H1 (cell line): Measurements from ENCODE around the gene PDXP. TPM values are rescaled to one million over a fixed set of nuclear protein-coding genes. Genes with fewer than 3 reads are reported as not detected.

Experiments
- CTCF ChIA-PET: fragments of 300-600 bp; sonication (Branson Sonifier 250); formaldehyde crosslinking; loops from one replicate; lab custom pipeline; 2021; ENCODE audit not compliant: partially characterized antibody; lab: Charles Lee
- POLR2A ChIA-PET: fragments of 300-600 bp; sonication (Branson Sonifier 250); formaldehyde crosslinking; loops from one replicate; lab custom pipeline; 2021; ENCODE audit warnings: inconsistent platforms; ENCODE audit not compliant: partially characterized antibody; lab: Charles Lee
- DNase-seq, 2 experiments: peaks; one replicate each; pipeline versions ENCODE4 v3.0.0 to v3.0.0-alpha.2; 2010 to 2022; ENCODE audit warnings: low spot score in 2 of 2, low read depth in 1 of 2, mixed read lengths in 1 of 2
- FAIRE-seq: peaks from 2 replicates; lab custom pipeline; 2011; peaks lifted over from hg19 to GRCh38; lab: Jason Lieb, UNC
- H2AFZ ChIP-seq: 2 replicates; pipeline ENCODE4 v1.8.1; 2012; ENCODE audit warnings: low read length, inconsistent platforms
- H2AK5ac ChIP-seq: 2 replicates; pipeline ENCODE4 v1.6.1; 2013; ENCODE audit warnings: low read depth, low read length
- H2BK120ac ChIP-seq: replicated peaks from 2 replicates; pipeline ENCODE3; 2013; ENCODE audit warnings: low read depth, low read length, inconsistent platforms
- H2BK12ac ChIP-seq: 2 replicates; pipeline ENCODE4 v1.6.1; 2013; ENCODE audit warnings: low read depth, low read length
- H2BK15ac ChIP-seq: 2 replicates; pipeline ENCODE4 v1.6.1; 2013; ENCODE audit warnings: low read length
- H2BK20ac ChIP-seq: 2 replicates; pipeline ENCODE4 v1.6.1; 2013; ENCODE audit warnings: low read length
- H2BK5ac ChIP-seq: 2 replicates; pipeline ENCODE4 v1.6.1; 2013; ENCODE audit warnings: low read depth, low read length
- H3K14ac ChIP-seq: 2 replicates; pipeline ENCODE4 v1.6.1; 2013; ENCODE audit warnings: inconsistent platforms; ENCODE audit not compliant: insufficient read length
- H3K18ac ChIP-seq: 2 replicates; pipeline ENCODE4 v1.6.1; 2013; ENCODE audit warnings: low read length; ENCODE audit errors: extremely low read depth
- H3K23ac ChIP-seq: 2 replicates; pipeline ENCODE4 v1.6.1; 2013; ENCODE audit warnings: inconsistent platforms; ENCODE audit not compliant: insufficient read length
- H3K23me2 ChIP-seq: 2 replicates; pipeline ENCODE4 v1.6.1; 2013; ENCODE audit warnings: low read depth, low read length
- H3K27ac ChIP-seq: 2 replicates; pipeline ENCODE4 v1.6.1; 2011; ENCODE audit warnings: low read depth, low read length, inconsistent platforms
- H3K27me3 ChIP-seq, 4 experiments: replicated peaks in 1 of 4; 1 replicate in 1 of 4; 2 replicates in 3 of 4; pipeline versions ENCODE4 v1.6.1 to v1.8.1; 2011 to 2013; ENCODE audit warnings: low read length in 3 of 4, mild to moderate bottlenecking in 3 of 4, inconsistent platforms in 2 of 4, mixed read lengths in 2 of 4, moderate library complexity in 1 of 4; ENCODE audit not compliant: control insufficient read depth in 3 of 4, insufficient read depth in 3 of 4; ENCODE audit errors: extremely low read depth in 1 of 4
- H3K36me3 ChIP-seq, 4 experiments: 2 replicates each; pipeline versions ENCODE4 v1.6.1 to v1.8.1; 2011 to 2013; ENCODE audit warnings: mild to moderate bottlenecking in 4 of 4, low read length in 3 of 4, moderate library complexity in 2 of 4, control low read depth in 1 of 4, inconsistent platforms in 1 of 4; ENCODE audit not compliant: insufficient read depth in 4 of 4, control insufficient read depth in 2 of 4
- H3K4ac ChIP-seq: replicated peaks from 2 replicates; pipeline ENCODE3; 2013; ENCODE audit warnings: low read length, low read depth, mixed read lengths, inconsistent platforms; ENCODE audit not compliant: insufficient read length
- H3K4me1 ChIP-seq, 4 experiments: replicated peaks in 1 of 4; 1 replicate in 1 of 4; 2 replicates in 3 of 4; pipeline versions ENCODE4 v1.6.1 to v1.8.1; 2011 to 2013; ENCODE audit warnings: low read length in 3 of 4, inconsistent platforms in 2 of 4, mixed read lengths in 1 of 4; ENCODE audit not compliant: insufficient read depth in 4 of 4, control insufficient read depth in 3 of 4
- H3K4me2 ChIP-seq, 2 experiments: 2 replicates each; pipeline versions ENCODE4 v1.6.1 to v1.8.1; 2011 to 2013; ENCODE audit warnings: low read depth in 2 of 2, low read length in 2 of 2, control low read depth in 1 of 2, inconsistent platforms in 1 of 2, mild to moderate bottlenecking in 1 of 2; ENCODE audit not compliant: insufficient read depth in 1 of 2
- H3K4me3 ChIP-seq, 4 experiments: fragments of 200-600, 300-600 bp in 1 of 4; sonication (generic), shearing (Covaris generic), sonication (Bioruptor Twin) in 1 of 4; 2 replicates each; pipeline versions ENCODE4 v1.5.1 to v1.8.1; 2011 to 2016; ENCODE audit warnings: low read length in 4 of 4, low read depth in 3 of 4, control low read depth in 2 of 4, inconsistent platforms in 2 of 4, mild to moderate bottlenecking in 2 of 4, mixed read lengths in 1 of 4, moderate library complexity in 1 of 4; ENCODE audit not compliant: insufficient read depth in 2 of 4; ENCODE audit errors: extremely low read depth in 1 of 4
- H3K56ac ChIP-seq: replicated peaks from 2 replicates; pipeline ENCODE3; 2013; ENCODE audit warnings: low read depth, mild to moderate bottlenecking, mixed read lengths, low read length, inconsistent platforms; ENCODE audit not compliant: insufficient read length
- H3K79me1 ChIP-seq: 2 replicates; pipeline ENCODE4 v1.6.1; 2013; ENCODE audit warnings: low read depth, low read length, control low read depth
- H3K79me2 ChIP-seq, 2 experiments: 2 replicates each; pipeline versions ENCODE4 v1.6.1 to v1.8.1; 2012 to 2013; ENCODE audit warnings: low read length in 2 of 2, mild to moderate bottlenecking in 2 of 2, inconsistent platforms in 1 of 2; ENCODE audit not compliant: insufficient read depth in 2 of 2, control insufficient read depth in 1 of 2
- H3K9ac ChIP-seq, 4 experiments: replicated peaks in 1 of 4; 1 replicate in 1 of 4; 2 replicates in 3 of 4; pipeline versions ENCODE4 v1.6.1 to v1.8.1; 2011 to 2013; ENCODE audit warnings: low read depth in 3 of 4, low read length in 3 of 4, control low read depth in 2 of 4, mild to moderate bottlenecking in 2 of 4, moderate library complexity in 2 of 4, inconsistent platforms in 1 of 4; ENCODE audit errors: extremely low read depth in 1 of 4
- H3K9me3 ChIP-seq, 2 experiments: 2 replicates each; pipeline versions ENCODE4 v1.6.1 to v1.8.1; 2012 to 2013; ENCODE audit warnings: mild to moderate bottlenecking in 2 of 2, moderate library complexity in 2 of 2, control low read depth in 1 of 2, inconsistent platforms in 1 of 2, low read depth in 1 of 2, low read length in 1 of 2, mixed read lengths in 1 of 2; ENCODE audit not compliant: insufficient read depth in 2 of 2
- H4K20me1 ChIP-seq, 2 experiments: replicated peaks in 1 of 2; 2 replicates each; pipeline versions ENCODE3 to v1.8.1; 2011 to 2013; ENCODE audit warnings: inconsistent platforms in 2 of 2, low read length in 2 of 2, mild to moderate bottlenecking in 1 of 2; ENCODE audit not compliant: insufficient read depth in 2 of 2, control insufficient read depth in 1 of 2
- H4K5ac ChIP-seq: 2 replicates; pipeline ENCODE4 v1.6.1; 2013; ENCODE audit warnings: low read length, low read depth, mixed read lengths, inconsistent platforms; ENCODE audit not compliant: insufficient read length
- H4K8ac ChIP-seq: 2 replicates; pipeline ENCODE4 v1.8.0; 2013; ENCODE audit warnings: mild to moderate bottlenecking, moderate library complexity, low read length, inconsistent platforms; ENCODE audit not compliant: insufficient read depth; ENCODE audit errors: extremely low read depth
- H4K91ac ChIP-seq: replicated peaks from 2 replicates; pipeline ENCODE3; 2013; ENCODE audit warnings: low read length, mixed read lengths, inconsistent platforms; ENCODE audit not compliant: insufficient read length
- CBX8 ChIP-seq: fragments of 300-800, 300-1000 bp; sonication (generic); IDR thresholded peaks from 2 replicates; pipeline ENCODE4 v1.7.1; 2016; ENCODE audit warnings: low read depth, low read length, borderline replicate concordance
- EGR1 ChIP-seq: IDR thresholded peaks from 2 replicates; pipeline ENCODE4 v1.6.1; 2011; ENCODE audit warnings: low read depth, low read length, borderline replicate concordance
- GABPA ChIP-seq: IDR thresholded peaks from 2 replicates; pipeline ENCODE4 v1.6.1; 2011; ENCODE audit warnings: mild to moderate bottlenecking, low read length, moderate library complexity, borderline replicate concordance; ENCODE audit not compliant: insufficient read depth
- HDAC2 ChIP-seq, 2 experiments: fragments of 300-600 bp in 1 of 2; sonication (generic) in 1 of 2; IDR thresholded peaks; 2 replicates each; pipeline ENCODE4 v1.6.1; 2011 to 2012; ENCODE audit warnings: low read depth in 2 of 2, low read length in 2 of 2, mild to moderate bottlenecking in 2 of 2, moderate library complexity in 2 of 2, borderline replicate concordance in 1 of 2, inconsistent platforms in 1 of 2
- KDM4A ChIP-seq: IDR thresholded peaks from one replicate; pipeline ENCODE4 v1.7.1; 2012; ENCODE audit warnings: low read depth, mild to moderate bottlenecking, moderate library complexity, low read length, inconsistent platforms; ENCODE audit not compliant: severe bottlenecking
- POLR2AphosphoS5 ChIP-seq: IDR thresholded peaks from 2 replicates; pipeline ENCODE4 v1.6.1; 2011; ENCODE audit warnings: low read depth, low read length
- WGBS, 2 experiments: shearing (Covaris generic) in 1 of 2; methylation state at CpG; one replicate each; pipeline versions ENCODE4 v1.1.6 to v1.1.7; 2013 to 2015; ENCODE audit warnings: low lambda C conversion rate in 2 of 2, mixed read lengths in 2 of 2, inconsistent platforms in 1 of 2, low coverage in 1 of 2, missing lambda C conversion rate in 1 of 2; ENCODE audit not compliant: insufficient replicate concordance in 2 of 2, insufficient coverage in 1 of 2, insufficient read length in 1 of 2; ENCODE audit errors: extremely low coverage in 1 of 2, missing lambda C conversion rate in 1 of 2; 5-methylcytosine and 5-hydroxymethylcytosine counted together
- polyA plus RNA-seq, 7 experiments: library from polyadenylated mRNA; depleted of rRNA in 3 of 7; stranded (reverse) in 5 of 7; unstranded in 2 of 7; fragments of >200 nt in 5 of 7; fragments of 200-250 nt in 2 of 7; gene quantifications; 1 replicate in 5 of 7; 2 replicates in 1 of 7; 4 replicates in 1 of 7; pipeline versions ENCODE4 v1.2.1 to v1.2.3, GENCODE V29; 2011 to 2013; ENCODE audit warnings: missing spikeins in 2 of 7, mixed read lengths in 2 of 7
- total RNA-seq: library from RNA; stranded (reverse); fragmentation: NEBNext Ultra II Directional; extraction: Animal tissue kit (Norgen Biotek cat#: 25700); gene quantifications from 2 replicates; pipeline ENCODE4 v1.2.1, GENCODE V29; 2021
- TF ChIP-seq, protein P1 (sequence below): IDR thresholded peaks from 2 replicates; pipeline ENCODE4 v1.6.1; 2012; ENCODE audit warnings: low read length, inconsistent platforms

Gene PDXP
- total and polyA plus RNA-seq, 2 of the 8 experiments (the other 6 are each of a cell fraction or from before 2014, with no cell fraction given) = 36.6 to 67.7 TPM

DNA sequence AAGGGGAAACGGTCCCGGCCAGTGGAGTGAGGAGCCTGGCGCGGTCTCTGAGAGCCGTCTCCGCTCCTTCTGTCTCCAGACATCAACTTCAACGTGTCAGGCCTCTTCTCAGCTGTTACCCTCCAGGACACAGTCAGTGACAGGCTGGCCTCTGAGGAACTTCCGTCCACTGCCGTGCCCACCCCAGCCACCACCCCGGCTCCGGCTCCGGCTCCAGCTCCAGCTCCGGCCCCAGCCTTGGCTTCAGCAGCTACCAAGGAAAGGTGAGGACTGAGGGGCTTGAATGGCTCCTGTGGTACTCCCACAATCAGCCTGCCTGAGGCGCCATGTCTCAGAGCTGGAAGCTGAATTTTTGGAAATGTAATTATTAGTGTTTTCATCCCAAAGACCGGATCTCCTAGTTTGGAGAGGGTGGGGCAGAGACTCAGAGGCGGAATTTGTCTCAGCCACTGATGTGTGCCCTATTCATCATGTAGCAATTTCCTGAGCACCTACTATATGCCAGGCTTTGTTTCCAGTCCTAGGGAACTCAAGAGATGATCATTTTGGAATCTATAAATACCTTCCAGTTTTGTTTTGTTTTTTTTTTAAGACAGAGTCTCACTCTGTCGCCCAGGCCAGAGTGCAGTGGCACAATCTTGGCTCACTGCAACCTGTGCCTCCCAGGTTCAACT is 7.9 kb upstream of the PDXP start:
- no peak overlapping the region for H2BK15ac ChIP-seq
- H3K4ac ChIP-seq = no peak overlapping the region
- no peaks in the 10 kb centered on the region for H3K79me1 ChIP-seq
- H3K27ac ChIP-seq = no peak overlapping the region
- no peaks in the 10 kb centered on the region for H3K79me2 ChIP-seq
- no peak overlapping the region for H2BK120ac ChIP-seq
- H3K18ac ChIP-seq = no peak overlapping the region
- FAIRE-seq (no peak), DNase-seq (no peak)
- WGBS, 2 experiments = 93% methylated on average over 17 of the region's 17 CpGs; no CpG with 5 or more reads in 1 of the 2 experiments
- no peak overlapping the region for H2AFZ ChIP-seq
- no peak overlapping the region for H2BK20ac ChIP-seq
- no peak overlapping the region for H3K9ac ChIP-seq
- no peaks in the 10 kb centered on the region for H3K23me2 ChIP-seq
- H3K4me1 ChIP-seq = no peaks in the 10 kb centered on the region
- H3K4me2 ChIP-seq = no peak overlapping the region
- peaks cover 4 to 27% (median 21%) of the 10 kb centered on the region in 4 experiments for H3K36me3 ChIP-seq
- ChIA-PET POLR2A (interaction anchor here (0.6 to 1.3 kb wide), 3 partner anchors 8 to 154 kb away, joined by 3 read pairs; partner anchors contain the start of gene SH3BP1), CTCF (interaction anchor here (1.1 to 1.5 kb wide), 6 partner anchors 9 to 30 kb away, joined by 3 to 6 read pairs (median 4); no protein-coding TSS in a partner anchor)
- no peak overlapping the region for H2BK5ac ChIP-seq
- no peaks in the 10 kb centered on the region for H3K27me3 ChIP-seq
- no peak overlapping the region for H4K91ac ChIP-seq
- H3K23ac ChIP-seq = no peak overlapping the region
- H4K20me1 ChIP-seq = peaks cover 0 to 4% of the 10 kb centered on the region in 2 experiments
- H3K56ac ChIP-seq = no peak overlapping the region
- H4K8ac ChIP-seq = no peak overlapping the region
- no peak overlapping the region for H3K4me3 ChIP-seq
- no peaks in the 10 kb centered on the region for H3K9me3 ChIP-seq
- no peak overlapping the region for H3K14ac ChIP-seq
- H2AK5ac ChIP-seq = no peak overlapping the region
- H2BK12ac ChIP-seq = no peak overlapping the region
- H4K5ac ChIP-seq = no peak overlapping the region
- no peak for TF ChIP-seq GABPA
- TF ChIP-seq HDAC2 (IDR thresholded peaks at IDR 0.05; ENCODE audit: borderline replicate concordance in 1 of 2, low read depth in 2 of 2, low read length in 2 of 2) = no peak
- TF ChIP-seq CBX8 = no peak
- no peak for TF ChIP-seq EGR1
- TF ChIP-seq, protein P1, sequence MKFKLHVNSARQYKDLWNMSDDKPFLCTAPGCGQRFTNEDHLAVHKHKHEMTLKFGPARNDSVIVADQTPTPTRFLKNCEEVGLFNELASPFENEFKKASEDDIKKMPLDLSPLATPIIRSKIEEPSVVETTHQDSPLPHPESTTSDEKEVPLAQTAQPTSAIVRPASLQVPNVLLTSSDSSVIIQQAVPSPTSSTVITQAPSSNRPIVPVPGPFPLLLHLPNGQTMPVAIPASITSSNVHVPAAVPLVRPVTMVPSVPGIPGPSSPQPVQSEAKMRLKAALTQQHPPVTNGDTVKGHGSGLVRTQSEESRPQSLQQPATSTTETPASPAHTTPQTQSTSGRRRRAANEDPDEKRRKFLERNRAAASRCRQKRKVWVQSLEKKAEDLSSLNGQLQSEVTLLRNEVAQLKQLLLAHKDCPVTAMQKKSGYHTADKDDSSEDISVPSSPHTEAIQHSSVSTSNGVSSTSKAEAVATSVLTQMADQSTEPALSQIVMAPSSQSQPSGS = no peak
- TF ChIP-seq KDM4A = no peak
- TF ChIP-seq POLR2AphosphoS5 = no peak
